ENCODE data around the gene PLD5. TPM values are rescaled to one million over a fixed set of nuclear protein-coding genes. Genes with fewer than 3 reads are reported as not detected.

Gene PLD5
- total RNA-seq, 1 donor = not detected

DNA sequence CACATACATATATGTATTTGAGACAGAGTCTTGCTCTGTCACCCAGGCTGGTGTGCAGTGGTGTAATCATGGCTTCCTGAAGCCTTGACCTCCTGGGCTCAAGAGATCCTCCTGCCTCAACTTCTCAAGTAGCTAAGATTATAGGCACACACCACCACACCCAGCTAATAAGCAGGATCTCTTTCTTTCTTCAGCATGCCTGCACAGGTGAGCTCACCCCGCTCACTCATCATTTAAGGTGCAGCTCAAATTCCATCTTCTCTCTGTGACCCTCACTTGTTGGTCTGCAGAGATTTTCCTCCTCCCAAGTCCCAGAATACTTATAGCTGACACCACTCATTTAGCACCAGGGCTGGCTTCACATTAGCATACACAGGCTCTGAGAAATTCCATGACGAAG is 316.5 kb downstream of the PLD5 start:
- Histone ChIP-seq H3K27ac (ENCODE audit: low read depth, low read length) (no peak overlapping the region), H3K4me3 (ENCODE audit: insufficient read depth, low read length) (no peak overlapping the region), H3K9me3 (ENCODE audit: low read depth, low read length) (no peaks in the 10 kb centered on the region), H3K4me2 (ENCODE audit: insufficient read depth, low read length) (no peak overlapping the region), H3K36me3 (ENCODE audit: insufficient read depth, low read length) (no peaks in the 10 kb centered on the region), H3K4me1 (ENCODE audit: insufficient read depth, low read length) (no peaks in the 10 kb centered on the region), H2AFZ (ENCODE audit: low read length) (no peak overlapping the region), H3K27me3 (ENCODE audit: insufficient read depth, low read length) (no peaks in the 10 kb centered on the region), H4K20me1 (ENCODE audit: insufficient read depth, low read length) (no peaks in the 10 kb centered on the region), H3K79me2 (ENCODE audit: insufficient read depth, low read length) (no peaks in the 10 kb centered on the region)
- TF ChIP-seq, protein P1, sequence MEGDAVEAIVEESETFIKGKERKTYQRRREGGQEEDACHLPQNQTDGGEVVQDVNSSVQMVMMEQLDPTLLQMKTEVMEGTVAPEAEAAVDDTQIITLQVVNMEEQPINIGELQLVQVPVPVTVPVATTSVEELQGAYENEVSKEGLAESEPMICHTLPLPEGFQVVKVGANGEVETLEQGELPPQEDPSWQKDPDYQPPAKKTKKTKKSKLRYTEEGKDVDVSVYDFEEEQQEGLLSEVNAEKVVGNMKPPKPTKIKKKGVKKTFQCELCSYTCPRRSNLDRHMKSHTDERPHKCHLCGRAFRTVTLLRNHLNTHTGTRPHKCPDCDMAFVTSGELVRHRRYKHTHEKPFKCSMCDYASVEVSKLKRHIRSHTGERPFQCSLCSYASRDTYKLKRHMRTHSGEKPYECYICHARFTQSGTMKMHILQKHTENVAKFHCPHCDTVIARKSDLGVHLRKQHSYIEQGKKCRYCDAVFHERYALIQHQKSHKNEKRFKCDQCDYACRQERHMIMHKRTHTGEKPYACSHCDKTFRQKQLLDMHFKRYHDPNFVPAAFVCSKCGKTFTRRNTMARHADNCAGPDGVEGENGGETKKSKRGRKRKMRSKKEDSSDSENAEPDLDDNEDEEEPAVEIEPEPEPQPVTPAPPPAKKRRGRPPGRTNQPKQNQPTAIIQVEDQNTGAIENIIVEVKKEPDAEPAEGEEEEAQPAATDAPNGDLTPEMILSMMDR (IDR thresholded peaks at IDR 0.05; ENCODE audit: extremely low read depth, low read depth, low read length) = no peak
- DNase-seq (ENCODE audit: insufficient read length, low spot score, missing footprints) = no peak

- no peaks in the 10 kb centered on the region for H3K4me1 ChIP-seq (ENCODE audit: insufficient read depth, low read length)
- H3K27me3 ChIP-seq (ENCODE audit: insufficient read depth, low read length) = no peaks in the 10 kb centered on the region
- H3K27ac ChIP-seq (ENCODE audit: low read depth, low read length) = no peak overlapping the region
- no peak overlapping the region for H3K4me2 ChIP-seq (ENCODE audit: insufficient read depth, low read length)
- no peaks in the 10 kb centered on the region for H3K36me3 ChIP-seq (ENCODE audit: insufficient read depth, low read length)
- no peaks in the 10 kb centered on the region for H3K79me2 ChIP-seq (ENCODE audit: insufficient read depth, low read length)
- TF ChIP-seq, protein P1 (IDR thresholded peaks at IDR 0.05; ENCODE audit: extremely low read depth, low read depth, low read length) = no peak
- H3K4me3 ChIP-seq (ENCODE audit: insufficient read depth, low read length) = no peak overlapping the region
- no peak overlapping the region for H2AFZ ChIP-seq (ENCODE audit: low read length)
- DNase-seq (ENCODE audit: insufficient read length, low spot score, missing footprints) = no peak
- no peaks in the 10 kb centered on the region for H3K9me3 ChIP-seq (ENCODE audit: low read depth, low read length)
- no peaks in the 10 kb centered on the region for H4K20me1 ChIP-seq (ENCODE audit: insufficient read depth, low read length)
These were observed 317.5 kb downstream of the PLD5 start for GRCh38 chr1:242206994-242207393.

- Histone ChIP-seq H4K20me1 (ENCODE audit: insufficient read depth, low read length) (no peaks in the 10 kb centered on the region), H3K27me3 (ENCODE audit: insufficient read depth, low read length) (no peaks in the 10 kb centered on the region), H3K4me3 (ENCODE audit: insufficient read depth, low read length) (no peak overlapping the region), H3K4me1 (ENCODE audit: insufficient read depth, low read length) (no peaks in the 10 kb centered on the region), H3K27ac (ENCODE audit: low read depth, low read length) (no peak overlapping the region), H3K36me3 (ENCODE audit: insufficient read depth, low read length) (no peaks in the 10 kb centered on the region), H3K9me3 (ENCODE audit: low read depth, low read length) (no peaks in the 10 kb centered on the region), H3K79me2 (ENCODE audit: insufficient read depth, low read length) (no peaks in the 10 kb centered on the region), H2AFZ (ENCODE audit: low read length) (no peak overlapping the region), H3K4me2 (ENCODE audit: insufficient read depth, low read length) (no peak overlapping the region)
- no peak for DNase-seq (ENCODE audit: insufficient read length, low spot score, missing footprints)
- TF ChIP-seq, protein P1 (IDR thresholded peaks at IDR 0.05; ENCODE audit: extremely low read depth, low read depth, low read length) = no peak
These were observed 318.6 kb downstream of the PLD5 start for GRCh38 chr1:242205622-242206489.

GRCh38 chr1:242203262-242203661 is 321.2 kb downstream of the PLD5 start:
- TF ChIP-seq, protein P1 (IDR thresholded peaks at IDR 0.05; ENCODE audit: extremely low read depth, low read depth, low read length) = no peak
- Histone ChIP-seq H3K27ac (ENCODE audit: low read depth, low read length) (no peak overlapping the region), H3K79me2 (ENCODE audit: insufficient read depth, low read length) (no peaks in the 10 kb centered on the region)

More at GRCh38 chr1:242203262-242203661, 321.2 kb downstream of the PLD5 start:
- no peak overlapping the region for H3K4me3 ChIP-seq (ENCODE audit: insufficient read depth, low read length)
- no peak overlapping the region for H3K4me2 ChIP-seq (ENCODE audit: insufficient read depth, low read length)
- no peaks in the 10 kb centered on the region for H3K27me3 ChIP-seq (ENCODE audit: insufficient read depth, low read length)
- no peaks in the 10 kb centered on the region for H3K36me3 ChIP-seq (ENCODE audit: insufficient read depth, low read length)
- no peaks in the 10 kb centered on the region for H4K20me1 ChIP-seq (ENCODE audit: insufficient read depth, low read length)
- H3K9me3 ChIP-seq (ENCODE audit: low read depth, low read length) = no peaks in the 10 kb centered on the region
- DNase-seq (ENCODE audit: insufficient read length, low spot score, missing footprints) = no peak
- H3K4me1 ChIP-seq (ENCODE audit: insufficient read depth, low read length) = no peaks in the 10 kb centered on the region
- no peak overlapping the region for H2AFZ ChIP-seq (ENCODE audit: low read length)

Measured in osteoblast (primary cell).